ENCODE results near the gene BCAS1. TPM values are rescaled to one million over a fixed set of nuclear protein-coding genes. Genes with fewer than 3 reads are reported as not detected.

BCAS1 gene
- total RNA-seq, 4 donors from 2014 or later, result 0.29 to 0.83 TPM; not detected in 2

GRCh38 chr20:53947501-53948195 lies 122.7 kb downstream of the BCAS1 start:
- DNase-seq, result no peak
- Histone ChIP-seq H3K27ac (no peak overlapping the region), H3K4me1 (no peaks in the 10 kb centered on the region), H3K9me3 (no peaks in the 10 kb centered on the region), H3K4me3 (no peak overlapping the region), H3K27me3 (no peaks in the 10 kb centered on the region), H3K36me3 (no peaks in the 10 kb centered on the region)
- TF ChIP-seq CTCF (IDR thresholded peaks at IDR 0.05) (no peak), POLR2A (IDR thresholded peaks at IDR 0.05) (no peak)
- intact Hi-C loops (cut with DNase I; ENCODE audit: low total_unique reads), result loop anchor here (10.0 kb wide), 1 partner anchor 373 kb away; no protein-coding TSS in a partner anchor

- intact Hi-C loops (cut with DNase I; ENCODE audit: low total_unique reads), result loop anchor here (10.0 kb wide), 1 partner anchor 371 kb away; no protein-coding TSS in a partner anchor
- Histone ChIP-seq H3K4me1 (no peaks in the 10 kb centered on the region), H3K36me3 (no peaks in the 10 kb centered on the region), H3K27ac (no peak overlapping the region), H3K27me3 (no peaks in the 10 kb centered on the region), H3K4me3 (no peak overlapping the region), H3K9me3 (no peaks in the 10 kb centered on the region)
- no peak for DNase-seq
- TF ChIP-seq CTCF (IDR thresholded peaks at IDR 0.05), result no peak
- TF ChIP-seq POLR2A (IDR thresholded peaks at IDR 0.05), result no peak
These were observed 124.3 kb downstream of the BCAS1 start for GRCh38 chr20:53946106-53946505.

GRCh38 chr20:53945478-53945877 lies 124.9 kb downstream of the BCAS1 start:
- intact Hi-C loops (cut with DNase I; ENCODE audit: low total_unique reads), result loop anchor here (10.0 kb wide), 1 partner anchor 371 kb away; no protein-coding TSS in a partner anchor
- TF ChIP-seq CTCF (IDR thresholded peaks at IDR 0.05), result no peak
- TF ChIP-seq POLR2A (IDR thresholded peaks at IDR 0.05), result no peak
- Histone ChIP-seq H3K4me1 (peaks cover 0 to 2% of the 10 kb centered on the region in 2 donors), H3K27ac (no peak overlapping the region), H3K9me3 (no peaks in the 10 kb centered on the region), H3K4me3 (no peak overlapping the region), H3K27me3 (no peaks in the 10 kb centered on the region), H3K36me3 (no peaks in the 10 kb centered on the region)
- DNase-seq, result no peak

GRCh38 chr20:53944796-53945195 lies 125.6 kb downstream of the BCAS1 start:
- Histone ChIP-seq H3K27me3 (no peaks in the 10 kb centered on the region), H3K4me1 (peaks cover 0 to 6% of the 10 kb centered on the region in 2 donors), H3K27ac (no peak overlapping the region), H3K36me3 (no peaks in the 10 kb centered on the region), H3K4me3 (no peak overlapping the region), H3K9me3 (no peaks in the 10 kb centered on the region)
- intact Hi-C loops (cut with DNase I; ENCODE audit: low total_unique reads), result loop anchor here (10.0 kb wide), 1 partner anchor 370 kb away; no protein-coding TSS in a partner anchor
- no peak for DNase-seq
- TF ChIP-seq CTCF (IDR thresholded peaks at IDR 0.05) (no peak), POLR2A (IDR thresholded peaks at IDR 0.05) (no peak)

GRCh38 chr20:53943522-53944291 lies 126.7 kb downstream of the BCAS1 start:
- intact Hi-C loops (cut with DNase I; ENCODE audit: low total_unique reads), result loop anchor here (10.0 kb wide), 1 partner anchor 369 kb away; no protein-coding TSS in a partner anchor
- no peak for DNase-seq
- H3K27ac ChIP-seq, result no peak overlapping the region
- TF ChIP-seq CTCF (IDR thresholded peaks at IDR 0.05), result peak; percentile 31 to 53 (median 44)
- TF ChIP-seq POLR2A (IDR thresholded peaks at IDR 0.05), result no peak
- H3K27me3 ChIP-seq, result no peaks in the 10 kb centered on the region
- no peak overlapping the region for H3K4me3 ChIP-seq
- no peaks in the 10 kb centered on the region for H3K36me3 ChIP-seq
- H3K9me3 ChIP-seq, result no peaks in the 10 kb centered on the region
- peaks cover 0 to 6% of the 10 kb centered on the region in 2 donors for H3K4me1 ChIP-seq
